ENCODE data around the gene USP38. TPM values are rescaled to one million over a fixed set of nuclear protein-coding genes. Genes with fewer than 3 reads are reported as not detected.

The USP38 gene
- total RNA-seq, 1 donor from 2014 or later: 6.7 TPM

DNA sequence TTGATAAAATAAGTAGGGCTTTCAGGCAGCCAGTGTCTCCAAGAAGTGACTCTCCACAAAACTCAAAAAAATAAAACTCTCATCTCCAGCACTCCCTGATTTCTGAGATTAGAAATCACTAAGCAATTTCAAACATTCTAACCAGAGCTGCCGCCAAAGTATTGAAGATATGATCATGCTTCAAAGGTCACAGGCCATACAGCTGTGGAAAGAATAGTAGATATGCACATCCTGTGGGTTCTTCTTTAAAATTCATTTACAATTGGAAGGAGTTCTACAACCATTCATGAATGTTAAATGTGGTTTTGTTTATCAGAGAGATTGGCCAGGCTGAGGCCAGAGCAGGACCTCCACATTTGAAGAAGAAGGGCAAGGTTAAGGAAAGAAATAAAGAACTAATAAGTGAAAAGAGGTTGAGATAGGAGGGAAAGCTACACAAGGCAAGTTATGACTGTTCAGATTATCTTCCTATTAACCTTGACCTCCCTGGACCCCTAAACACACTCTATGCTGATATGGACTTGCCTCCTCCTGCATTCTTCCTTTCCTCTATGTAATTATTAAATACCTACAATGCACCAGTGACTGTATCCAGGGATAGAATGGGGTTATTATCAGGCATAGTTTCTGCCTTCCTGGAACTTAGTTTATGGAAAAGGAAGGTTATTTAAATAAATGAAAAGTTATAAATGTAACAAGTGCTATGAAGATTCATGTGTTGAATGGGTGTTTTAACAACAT lies 56.4 kb downstream of the USP38 start:
- H3K4me3 ChIP-seq: no peak overlapping the region
- TF ChIP-seq CTCF (IDR thresholded peaks at IDR 0.05): no peak
- no peaks in the 10 kb centered on the region for H3K36me3 ChIP-seq
- no peaks in the 10 kb centered on the region for H3K9me3 ChIP-seq
- no peak for DNase-seq (ENCODE audit: low spot score in 2 of 2)
- intact Hi-C loops (cut with DNase I): no loop called here
- no peaks in the 10 kb centered on the region for H3K27me3 ChIP-seq
- no peak overlapping the region for H3K27ac ChIP-seq
- no peaks in the 10 kb centered on the region for H3K4me1 ChIP-seq

- DNase-seq (ENCODE audit: low spot score in 2 of 2): no peak
- H3K27me3 ChIP-seq: no peaks in the 10 kb centered on the region
- H3K27ac ChIP-seq: no peak overlapping the region
- no peaks in the 10 kb centered on the region for H3K9me3 ChIP-seq
- no peak for TF ChIP-seq CTCF (IDR thresholded peaks at IDR 0.05)
- no peak overlapping the region for H3K4me3 ChIP-seq
- H3K36me3 ChIP-seq: no peaks in the 10 kb centered on the region
- H3K4me1 ChIP-seq: no peaks in the 10 kb centered on the region
- intact Hi-C loops (cut with DNase I): no loop called here
These were observed 57.2 kb downstream of the USP38 start for GRCh38 chr4:143241892-143242291.

GRCh38 chr4:143243041-143243440 lies 58.3 kb downstream of the USP38 start:
- H3K27ac ChIP-seq: no peak overlapping the region

DNA sequence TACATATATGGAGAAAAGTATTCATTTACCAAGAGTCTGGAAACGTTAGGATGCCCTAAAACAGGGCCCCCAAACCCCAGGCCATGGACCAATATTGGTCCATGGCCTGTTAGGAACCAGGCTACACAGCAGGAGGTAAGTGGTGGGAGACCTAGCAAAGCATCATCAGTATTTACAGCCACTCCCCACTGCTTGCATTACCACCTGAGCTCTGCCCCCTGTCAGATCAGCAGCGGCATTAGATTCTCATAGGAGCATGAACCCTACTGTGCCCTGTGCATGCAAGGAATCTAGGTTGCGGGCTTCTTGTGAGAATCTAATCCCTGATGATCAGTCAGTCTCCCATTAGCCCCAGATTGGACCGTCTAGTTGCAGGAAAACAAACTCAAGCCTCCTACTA lies 62.3 kb downstream of the USP38 start:
- no peak for TF ChIP-seq CTCF (IDR thresholded peaks at IDR 0.05)
- no peaks in the 10 kb centered on the region for H3K36me3 ChIP-seq
- H3K9me3 ChIP-seq: no peaks in the 10 kb centered on the region
- no peak for DNase-seq (ENCODE audit: low spot score in 2 of 2)
- H3K4me1 ChIP-seq: no peaks in the 10 kb centered on the region
- no peaks in the 10 kb centered on the region for H3K27me3 ChIP-seq
- no peak overlapping the region for H3K27ac ChIP-seq
- intact Hi-C loops (cut with DNase I): no loop called here
- no peak overlapping the region for H3K4me3 ChIP-seq

More at GRCh38 chr4:143243041-143243440, 58.3 kb downstream of the USP38 start:
- H3K4me1 ChIP-seq: no peaks in the 10 kb centered on the region
- DNase-seq (ENCODE audit: low spot score in 2 of 2): no peak
- H3K9me3 ChIP-seq: no peaks in the 10 kb centered on the region
- H3K4me3 ChIP-seq: no peak overlapping the region
- intact Hi-C loops (cut with DNase I): no loop called here
- H3K36me3 ChIP-seq: no peaks in the 10 kb centered on the region
- TF ChIP-seq CTCF (IDR thresholded peaks at IDR 0.05): no peak
- H3K27me3 ChIP-seq: no peaks in the 10 kb centered on the region

- intact Hi-C loops (cut with DNase I): no loop called here
- H3K27ac ChIP-seq: no peak overlapping the region
- H3K36me3 ChIP-seq: no peaks in the 10 kb centered on the region
- H3K27me3 ChIP-seq: no peaks in the 10 kb centered on the region
- TF ChIP-seq CTCF (IDR thresholded peaks at IDR 0.05): no peak
- H3K4me1 ChIP-seq: no peaks in the 10 kb centered on the region
- no peaks in the 10 kb centered on the region for H3K9me3 ChIP-seq
- no peak overlapping the region for H3K4me3 ChIP-seq
- DNase-seq (ENCODE audit: low spot score in 2 of 2): no peak
These were observed 63.1 kb downstream of the USP38 start for GRCh38 chr4:143247866-143248265.

All from ascending aorta (tissue), 2 donors.